ENCODE measurements around the gene CCT8.
"Not testable (repeated sequence)": the region's sequence is repeated elsewhere in the genome, so short reads cannot be mapped to it uniquely, and the experiment has no call there.

The CCT8 gene

DNA sequence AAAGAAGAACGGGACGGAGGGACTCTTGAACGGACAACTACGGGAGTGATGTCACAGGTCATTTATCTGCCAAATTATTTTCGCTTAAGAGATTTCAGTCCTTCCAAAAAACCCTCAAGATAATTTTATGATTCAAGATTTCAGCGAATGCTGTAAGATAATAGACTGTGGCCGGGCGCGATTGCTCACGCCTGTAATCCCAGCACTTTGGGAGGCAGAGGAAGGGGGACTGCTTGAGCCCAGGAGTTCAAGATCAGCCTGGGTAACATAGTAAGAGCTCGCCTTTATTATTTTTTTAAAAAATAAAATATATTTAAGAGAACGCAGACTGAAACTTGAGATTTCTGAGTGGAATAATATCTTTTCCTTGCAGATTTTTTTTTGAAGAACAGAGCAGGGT lies 54.9 kb downstream of the CCT8 start:
- peak; percentile 4 for DNase-seq (ENCODE audit: low read depth, low spot score)

DNA sequence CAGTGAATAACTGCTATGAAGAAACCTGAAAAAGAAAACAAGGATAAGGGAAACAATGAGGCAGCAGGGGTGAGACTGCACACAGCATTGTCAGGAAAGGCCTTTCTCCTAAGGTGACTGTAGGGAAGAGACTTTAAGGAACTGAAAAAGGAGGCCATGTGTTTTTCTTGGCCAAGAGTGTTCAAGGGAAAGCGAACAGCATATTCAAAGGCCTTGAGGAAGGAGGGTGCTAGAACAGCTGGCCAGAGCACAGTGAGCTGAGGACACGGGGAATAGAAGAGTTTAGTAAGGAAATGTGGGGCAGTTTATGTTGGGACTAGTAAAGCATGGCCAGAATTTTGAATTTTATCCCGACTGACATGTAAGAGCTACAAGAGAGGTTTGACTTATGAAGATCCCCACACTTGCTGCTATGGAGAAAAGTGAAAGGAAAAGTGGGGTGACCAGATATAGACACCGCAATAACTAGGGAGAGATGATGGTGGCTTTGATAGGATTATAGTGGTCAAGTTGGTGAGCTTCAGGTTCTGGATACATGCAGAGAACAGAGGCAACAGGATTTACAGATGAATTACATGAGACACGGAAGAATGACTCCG lies 55.7 kb downstream of the CCT8 start:
- DNase-seq (ENCODE audit: low read depth, low spot score): no peak

DNA sequence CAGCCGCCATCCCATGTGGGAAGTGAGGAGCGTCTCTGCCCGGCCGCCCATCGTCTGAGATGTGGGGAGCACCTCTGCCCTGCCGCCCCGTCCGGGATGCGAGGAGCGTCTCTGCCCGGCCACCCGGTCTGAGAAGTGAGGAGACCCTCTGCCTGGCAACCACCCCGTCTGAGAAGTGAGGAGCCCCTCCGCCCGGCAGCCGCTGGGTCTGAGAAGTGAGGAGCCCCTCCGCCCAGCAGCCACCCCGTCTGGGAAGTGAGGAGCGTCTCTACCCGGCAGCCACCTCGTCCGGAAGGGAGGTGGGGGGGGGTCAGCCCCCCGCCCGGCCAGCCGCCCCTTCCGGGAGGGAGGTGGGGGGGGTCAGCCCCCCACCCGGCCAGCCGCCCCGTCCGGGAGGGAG lies 62.2 kb downstream of the CCT8 start:
- not testable (repeated sequence) for DNase-seq (ENCODE audit: low read depth, low spot score)

DNA sequence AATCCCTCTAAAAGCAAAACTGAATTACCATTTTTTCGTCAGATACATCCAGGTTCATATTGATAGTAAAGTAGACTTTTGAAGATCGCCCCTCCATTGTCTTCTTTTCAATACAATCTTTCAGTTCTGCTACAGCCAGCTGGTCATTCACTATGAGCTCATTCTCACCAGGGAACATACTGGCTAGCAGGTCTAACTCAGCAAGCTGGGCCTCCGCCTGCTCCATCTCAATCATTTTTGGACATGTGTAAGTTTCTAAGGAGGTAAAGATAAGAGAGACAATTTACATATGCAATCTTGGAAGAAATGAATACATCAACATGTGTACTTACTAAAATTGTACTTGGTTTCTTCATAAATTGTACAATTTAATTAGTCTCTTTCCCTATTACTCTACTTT lies 65.1 kb downstream of the CCT8 start:
- DNase-seq (ENCODE audit: low read depth, low spot score): no peak

DNA sequence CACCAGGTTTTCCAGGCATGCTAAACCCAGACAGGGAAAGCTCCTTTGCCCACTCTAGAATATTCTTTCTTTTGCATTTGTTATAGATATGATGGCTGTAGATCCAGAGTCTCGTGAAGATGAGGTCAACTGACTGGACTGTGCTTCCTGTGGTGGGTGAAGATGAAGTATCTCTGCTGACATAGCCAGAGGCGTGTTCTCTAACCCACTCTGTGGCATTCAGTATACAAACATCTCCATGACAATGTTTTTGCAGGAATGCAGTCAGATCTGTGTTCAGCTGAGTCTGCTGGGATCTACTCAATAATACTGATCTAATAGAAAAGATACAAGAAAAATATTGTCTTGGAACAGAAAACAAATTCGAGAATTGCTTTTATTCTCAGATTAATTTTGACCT lies 65.6 kb downstream of the CCT8 start:
- no peak for DNase-seq (ENCODE audit: low read depth, low spot score)

DNA sequence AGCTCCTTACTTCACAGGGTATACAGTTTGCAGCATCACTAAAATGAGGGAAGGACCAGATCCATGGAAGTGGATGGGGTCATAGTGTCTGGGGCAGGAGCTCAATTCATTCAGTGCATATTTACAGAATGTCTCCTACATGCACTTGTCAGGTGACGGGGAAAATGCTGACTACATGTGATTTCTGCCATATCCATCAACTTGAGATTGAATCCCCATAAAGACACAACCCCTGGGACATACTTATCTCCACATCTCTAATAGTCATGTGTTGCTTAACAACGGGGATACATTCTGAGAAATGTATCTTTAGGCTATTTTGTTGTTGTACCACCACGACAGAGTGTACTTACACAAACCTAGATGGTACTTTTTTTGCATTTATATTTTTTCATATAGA lies 66.3 kb downstream of the CCT8 start:
- DNase-seq (ENCODE audit: low read depth, low spot score): no peak
